Large intestine (tissue), 3 donors: ENCODE results near the gene KRTAP25-1. TPM values are rescaled to one million over a fixed set of nuclear protein-coding genes. Genes with fewer than 3 reads are reported as not detected.

Experiments used
- DNase-seq, 2 donors: peaks; one replicate each; pipeline versions ENCODE4 v3.0.0 to v3.0.0-alpha.2; 2013
- H3K27ac ChIP-seq: one replicate; pipeline ENCODE4 v1.5.1; 2013; ENCODE audit warnings: low read length
- H3K27me3 ChIP-seq: 2 replicates; pipeline ENCODE4 v1.6.1; 2013; ENCODE audit warnings: low read length; ENCODE audit not compliant: control insufficient read depth, insufficient read depth
- H3K36me3 ChIP-seq: 2 replicates; pipeline ENCODE4 v1.6.1; 2013; ENCODE audit warnings: low read length; ENCODE audit not compliant: control insufficient read depth, insufficient read depth
- H3K4me1 ChIP-seq: one replicate; pipeline ENCODE4 v1.6.1; 2013; ENCODE audit warnings: low read length; ENCODE audit not compliant: control insufficient read depth, insufficient read depth
- H3K4me3 ChIP-seq: one replicate; pipeline ENCODE4 v1.5.1; 2013; ENCODE audit warnings: low read length
- H3K9me3 ChIP-seq: one replicate; pipeline ENCODE4 v1.6.1; 2013; ENCODE audit warnings: mild to moderate bottlenecking, low read depth, low read length, moderate library complexity; ENCODE audit not compliant: control insufficient read depth
- WGBS: methylation state at CpG from one replicate; pipeline ENCODE4 v1.1.5; 2013; ENCODE audit warnings: low lambda C conversion rate; ENCODE audit not compliant: insufficient coverage; 5-methylcytosine and 5-hydroxymethylcytosine counted together
- polyA plus RNA-seq: library from polyadenylated mRNA; unstranded; fragments of 120-200 nt; gene quantifications from one replicate; pipeline ENCODE4 v1.2.1, GENCODE V29; 2013

Gene KRTAP25-1
- polyA plus RNA-seq, 1 donor, result not detected

DNA sequence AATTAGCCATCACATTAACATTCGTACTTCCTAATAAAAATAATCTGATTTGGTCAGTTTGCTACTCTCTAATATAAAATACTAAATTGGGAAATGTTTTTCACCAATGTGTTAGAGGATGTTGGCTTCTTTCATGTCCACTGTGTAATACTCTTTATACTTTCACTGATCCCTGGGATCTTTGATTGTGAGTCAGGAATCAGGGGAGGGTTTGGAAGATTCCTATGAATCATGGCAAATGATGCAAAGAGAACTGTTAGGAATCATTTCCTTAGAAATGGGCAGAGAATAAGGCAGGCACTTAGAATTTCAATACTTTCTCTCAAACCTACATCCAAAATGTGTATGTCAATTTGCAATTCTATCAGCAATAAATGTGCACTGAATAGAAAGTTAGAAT, 37.5 kb downstream of the KRTAP25-1 start:
- no peak overlapping the region for H3K27ac ChIP-seq
- no peak overlapping the region for H3K4me3 ChIP-seq
- H3K36me3 ChIP-seq, result no peaks in the 10 kb centered on the region
- DNase-seq, result no peak
- H3K9me3 ChIP-seq, result no peaks in the 10 kb centered on the region
- H3K27me3 ChIP-seq, result no peaks in the 10 kb centered on the region
- no CpG with 5 or more reads among the region's 1 CpG for WGBS
- H3K4me1 ChIP-seq, result no peaks in the 10 kb centered on the region

GRCh38 chr21:30249936-30250335, 39.4 kb downstream of the KRTAP25-1 start:
- no peak for DNase-seq
- Histone ChIP-seq H3K36me3 (no peaks in the 10 kb centered on the region), H3K4me1 (no peaks in the 10 kb centered on the region), H3K9me3 (no peaks in the 10 kb centered on the region), H3K4me3 (no peak overlapping the region), H3K27ac (no peak overlapping the region), H3K27me3 (no peaks in the 10 kb centered on the region)
- 92% methylated on average over 1 of the region's 3 CpGs for WGBS

DNA sequence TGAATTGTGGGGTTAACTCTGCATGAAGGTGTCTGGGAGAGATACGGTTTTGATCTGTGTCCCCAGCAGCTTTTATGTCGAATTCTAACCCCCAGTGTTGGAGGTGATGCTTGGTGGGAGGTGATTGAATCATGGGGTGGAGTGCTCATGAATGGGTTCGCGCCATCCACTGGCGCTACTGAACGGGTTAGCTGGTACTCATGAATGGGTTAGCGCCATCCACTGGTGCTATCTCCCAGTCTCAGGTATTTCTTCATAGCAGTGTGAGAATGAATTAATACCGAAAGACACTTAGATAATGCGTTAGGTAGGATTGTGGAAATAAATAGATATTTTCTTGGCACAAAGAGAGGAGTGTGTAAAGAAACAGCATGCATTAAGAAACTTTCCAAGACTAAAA, 40.5 kb downstream of the KRTAP25-1 start:
- no peaks in the 10 kb centered on the region for H3K27me3 ChIP-seq
- DNase-seq, result no peak
- no peak overlapping the region for H3K4me3 ChIP-seq
- no peaks in the 10 kb centered on the region for H3K9me3 ChIP-seq
- no peaks in the 10 kb centered on the region for H3K4me1 ChIP-seq
- no peaks in the 10 kb centered on the region for H3K36me3 ChIP-seq
- H3K27ac ChIP-seq, result no peak overlapping the region
- WGBS, result 93% methylated on average over 3 of the region's 9 CpGs

GRCh38 chr21:30245061-30245460, 44.3 kb downstream of the KRTAP25-1 start:
- no peaks in the 10 kb centered on the region for H3K27me3 ChIP-seq
- H3K36me3 ChIP-seq, result no peaks in the 10 kb centered on the region
- no peaks in the 10 kb centered on the region for H3K9me3 ChIP-seq
- DNase-seq, result no peak
- no peaks in the 10 kb centered on the region for H3K4me1 ChIP-seq
- H3K27ac ChIP-seq, result no peak overlapping the region
- no peak overlapping the region for H3K4me3 ChIP-seq

- no peaks in the 10 kb centered on the region for H3K27me3 ChIP-seq
- no peak overlapping the region for H3K4me3 ChIP-seq
- H3K9me3 ChIP-seq, result no peaks in the 10 kb centered on the region
- no peaks in the 10 kb centered on the region for H3K36me3 ChIP-seq
- H3K27ac ChIP-seq, result no peak overlapping the region
- no peaks in the 10 kb centered on the region for H3K4me1 ChIP-seq
- DNase-seq, result no peak
Measured at GRCh38 chr21:30243691-30244090, 45.6 kb downstream of the KRTAP25-1 start.

DNA sequence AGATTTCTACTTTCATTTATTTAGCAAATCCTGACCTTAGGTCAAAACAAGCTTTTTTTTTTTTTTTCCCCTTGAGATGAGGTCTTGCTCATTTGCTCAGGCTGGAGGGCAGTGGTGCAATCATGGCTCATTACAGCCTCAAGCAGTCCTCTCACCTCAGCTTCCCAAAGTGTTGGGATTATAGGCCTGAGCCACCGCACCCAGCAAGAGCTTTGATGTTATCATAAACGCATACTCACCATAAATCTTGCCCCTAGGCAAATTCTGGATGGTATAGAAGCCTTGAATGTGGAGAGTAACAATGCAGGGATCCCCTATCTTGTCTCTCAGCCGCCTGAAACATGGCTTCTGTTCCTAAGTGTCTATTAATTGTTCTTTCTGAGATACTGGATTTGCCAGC, 48.7 kb downstream of the KRTAP25-1 start:
- H3K4me1 ChIP-seq, result no peaks in the 10 kb centered on the region
- H3K9me3 ChIP-seq, result no peaks in the 10 kb centered on the region
- H3K27ac ChIP-seq, result no peak overlapping the region
- no peaks in the 10 kb centered on the region for H3K36me3 ChIP-seq
- no peak overlapping the region for H3K4me3 ChIP-seq
- H3K27me3 ChIP-seq, result no peaks in the 10 kb centered on the region
- DNase-seq, result no peak
- 100% methylated on average over 1 of the region's 3 CpGs for WGBS

Other genes with a start within 250 kb of the KRTAP25-1 start
- gene CLDN17, start 122.7 kb downstream of the KRTAP25-1 start, polyA plus RNA-seq, result not detected
- gene CLDN8, start 73.4 kb downstream of the KRTAP25-1 start, polyA plus RNA-seq, result not detected
- not detected for gene KRTAP24-1, start 6.6 kb downstream of the KRTAP25-1 start, polyA plus RNA-seq
- not detected for gene KRTAP26-1, start 30.8 kb upstream of the KRTAP25-1 start, polyA plus RNA-seq
- not detected for gene KRTAP27-1, start 48.2 kb upstream of the KRTAP25-1 start, polyA plus RNA-seq
- gene KRTAP23-1, start 59.1 kb upstream of the KRTAP25-1 start, polyA plus RNA-seq, result not detected
- gene KRTAP13-2, start 82.8 kb upstream of the KRTAP25-1 start, polyA plus RNA-seq, result not detected
- gene KRTAP13-1, start 106.5 kb upstream of the KRTAP25-1 start, polyA plus RNA-seq, result not detected
- gene KRTAP13-3, start 136.4 kb upstream of the KRTAP25-1 start, polyA plus RNA-seq, result not detected
- not detected for gene KRTAP13-4, start 140.7 kb upstream of the KRTAP25-1 start, polyA plus RNA-seq
- gene KRTAP15-1, start 150.8 kb upstream of the KRTAP25-1 start, polyA plus RNA-seq, result not detected
- gene KRTAP19-1, start 190.9 kb upstream of the KRTAP25-1 start, polyA plus RNA-seq, result not detected
- gene KRTAP19-2, start 197.9 kb upstream of the KRTAP25-1 start, polyA plus RNA-seq, result not detected
- gene KRTAP19-3, start 202.5 kb upstream of the KRTAP25-1 start, polyA plus RNA-seq, result not detected
- gene KRTAP19-4, start 207.7 kb upstream of the KRTAP25-1 start, polyA plus RNA-seq, result not detected
- not detected for gene KRTAP19-5, start 212.6 kb upstream of the KRTAP25-1 start, polyA plus RNA-seq